Esophagus squamous epithelium (tissue), 5 donors: ENCODE data around the gene ARMC8. TPM values are rescaled to one million over a fixed set of nuclear protein-coding genes. Genes with fewer than 3 reads are reported as not detected.

Experiments used
- DNase-seq: peaks from one replicate; lab custom pipeline; 2025; lab: John Stamatoyannopoulos, UW
- H3K27ac ChIP-seq, 4 donors: fragments of 200-600 bp; sonication (generic); one replicate each; pipeline ENCODE4 v1.5.1; 2016 to 2019; ENCODE audit warnings: mild to moderate bottlenecking in 1 of 4
- H3K27me3 ChIP-seq, 4 donors: fragments of 200-600 bp; sonication (generic); 1 replicate in 3 of 4; 2 replicates in 1 of 4; pipeline versions ENCODE4 v1.5.1 to v1.6.0; 2017 to 2021; ENCODE audit warnings: antibody characterized with exemption in 1 of 4
- H3K36me3 ChIP-seq, 3 donors: fragments of 200-600 bp; sonication (generic); one replicate each; pipeline ENCODE4 v1.5.1; 2016 to 2019
- H3K4me1 ChIP-seq, 3 donors: fragments of 200-600 bp; sonication (generic); one replicate each; pipeline ENCODE4 v1.5.1; 2017 to 2019
- H3K4me3 ChIP-seq, 4 donors: fragments of 200-600 bp; sonication (generic); 1 replicate in 3 of 4; 2 replicates in 1 of 4; pipeline ENCODE4 v1.5.1; 2016 to 2019; ENCODE audit warnings: mild to moderate bottlenecking in 2 of 4, moderate library complexity in 1 of 4
- H3K9me3 ChIP-seq, 3 donors: fragments of 200-600 bp; sonication (generic); one replicate each; pipeline ENCODE4 v1.5.1; 2016 to 2019
- CTCF ChIP-seq, 6 experiments: fragments of 450-650 bp in 4 of 6; fragments of 200-600 bp in 2 of 6; sonication (generic) in 2 of 6; IDR thresholded peaks; one replicate each; pipeline ENCODE4 v1.5.1; 2016 to 2019; ENCODE audit warnings: antibody characterized with exemption in 6 of 6, mild to moderate bottlenecking in 4 of 6, moderate library complexity in 4 of 6
- POLR2A ChIP-seq, 4 donors: fragments of 450-650 bp; IDR thresholded peaks; one replicate each; pipeline ENCODE4 v1.6.1; 2017; ENCODE audit warnings: antibody characterized with exemption in 4 of 4, mild to moderate bottlenecking in 4 of 4, moderate library complexity in 3 of 4
- WGBS, 2 donors: methylation state at CpG; one replicate each; pipeline ENCODE4 v1.1.5; 2018; 5-methylcytosine and 5-hydroxymethylcytosine counted together
- intact Hi-C: fragments of 100-400 bp; cut with DNase I; formaldehyde crosslinking; loops from one replicate; pipeline ENCODE4 v1.15.0; 2022
- total RNA-seq, 4 donors: library from RNA; depleted of rRNA; stranded (reverse); fragments of >200 nt; gene quantifications; one replicate each; pipeline ENCODE4 v1.1.0, GENCODE V29; 2016
- donor health status: DM: yes; HTN: yes; CAD: no.

Gene ARMC8
- total RNA-seq, 4 donors from 2014 or later: 29.7 to 59.3 (median 34.6) TPM

- Histone ChIP-seq H3K9me3 (no peaks in the 10 kb centered on the region), H3K4me3 (no peak overlapping the region), H3K36me3 (peaks cover 0 to 7% (median 0%) of the 10 kb centered on the region in 3 donors), H3K27ac (no peak overlapping the region), H3K4me1 (peaks cover 0 to 16% (median 2%) of the 10 kb centered on the region in 3 donors), H3K27me3 (no peaks in the 10 kb centered on the region)
- TF ChIP-seq POLR2A (IDR thresholded peaks at IDR 0.05): no peak
- no peak for TF ChIP-seq CTCF (IDR thresholded peaks at IDR 0.05)
- 67 to 83% methylated on average over 4 of the region's 4 CpGs for WGBS, 2 donors
- no peak for DNase-seq
- intact Hi-C loops: no loop called here
Measured at GRCh38 chr3:138203938-138204337, 16.8 kb downstream of the ARMC8 start.

- Histone ChIP-seq H3K4me3 (no peak overlapping the region), H3K36me3 (peaks cover 0 to 13% (median 0%) of the 10 kb centered on the region in 3 donors), H3K27me3 (no peaks in the 10 kb centered on the region), H3K27ac (no peak overlapping the region), H3K4me1 (peaks cover 0 to 28% (median 0%) of the 10 kb centered on the region in 3 donors), H3K9me3 (no peaks in the 10 kb centered on the region)
- intact Hi-C loops: no loop called here
- no peak for DNase-seq
- 78 to 81% methylated on average over 5 of the region's 5 CpGs for whole genome bisulfite sequencing, 2 donors
- no peak for TF ChIP-seq CTCF (IDR thresholded peaks at IDR 0.05)
- no peak for TF ChIP-seq POLR2A (IDR thresholded peaks at IDR 0.05)
Measured at GRCh38 chr3:138205527-138205926, 18.4 kb downstream of the ARMC8 start.

- peaks cover 0 to 31% (median 0%) of the 10 kb centered on the region in 3 donors for H3K4me1 ChIP-seq
- intact Hi-C loops: no loop called here
- H3K27ac ChIP-seq: no peak overlapping the region
- DNase-seq: no peak
- peaks cover 0 to 17% (median 0%) of the 10 kb centered on the region in 3 donors for H3K36me3 ChIP-seq
- H3K9me3 ChIP-seq: no peaks in the 10 kb centered on the region
- no peaks in the 10 kb centered on the region for H3K27me3 ChIP-seq
- WGBS, 2 donors: 96 to 98% methylated on average over 2 of the region's 2 CpGs
- H3K4me3 ChIP-seq: no peak overlapping the region
- TF ChIP-seq POLR2A (IDR thresholded peaks at IDR 0.05): no peak
- TF ChIP-seq CTCF (IDR thresholded peaks at IDR 0.05): no peak
Measured at GRCh38 chr3:138206196-138206595, 19.1 kb downstream of the ARMC8 start.

GRCh38 chr3:138210528-138210927 lies 23.4 kb downstream of the ARMC8 start:
- intact Hi-C loops: no loop called here
- peaks cover 0 to 28% (median 0%) of the 10 kb centered on the region in 3 donors for H3K4me1 ChIP-seq
- 70 to 80% methylated on average over 3 of the region's 3 CpGs for WGBS, 2 donors
- no peak for DNase-seq
- no peak overlapping the region for H3K27ac ChIP-seq
- no peaks in the 10 kb centered on the region for H3K9me3 ChIP-seq
- no peaks in the 10 kb centered on the region for H3K27me3 ChIP-seq
- H3K36me3 ChIP-seq: peaks cover 0 to 39% (median 0%) of the 10 kb centered on the region in 3 donors
- H3K4me3 ChIP-seq: no peak overlapping the region
- no peak for TF ChIP-seq CTCF (IDR thresholded peaks at IDR 0.05)
- TF ChIP-seq POLR2A (IDR thresholded peaks at IDR 0.05): no peak

- intact Hi-C loops: no loop called here
- Histone ChIP-seq H3K4me3 (no peak overlapping the region), H3K27ac (no peak overlapping the region), H3K9me3 (no peaks in the 10 kb centered on the region), H3K4me1 (peaks cover 0 to 23% (median 0%) of the 10 kb centered on the region in 3 donors), H3K27me3 (no peaks in the 10 kb centered on the region), H3K36me3 (peaks cover 0 to 32% (median 0%) of the 10 kb centered on the region in 3 donors)
- TF ChIP-seq CTCF (IDR thresholded peaks at IDR 0.05) (no peak), POLR2A (IDR thresholded peaks at IDR 0.05) (no peak)
- DNase-seq: no peak
- WGBS, 2 donors: 79% methylated on average over 6 to 7 of the region's 7 CpGs
Measured at GRCh38 chr3:138213398-138214085, 26.4 kb downstream of the ARMC8 start.
